Kidney (tissue), 22 donors: ENCODE results near the gene LYPD3. TPM values are rescaled to one million over a fixed set of nuclear protein-coding genes. Genes with fewer than 3 reads are reported as not detected.
"Not testable (repeated sequence)": the region's sequence is repeated elsewhere in the genome, so short reads cannot be mapped to it uniquely, and the experiment has no call there.

Source experiments
- DNase-seq, 5 donors: peaks; one replicate each; pipeline ENCODE4 v3.0.0-alpha.2; 2013 to 2020
- FAIRE-seq: peaks from 2 replicates; lab custom pipeline; 2012; peaks lifted over from hg19 to GRCh38; lab: Jason Lieb, UNC
- H3K27ac ChIP-seq, 2 donors: one replicate each; pipeline ENCODE4 v1.7.0; 2013; ENCODE audit warnings: low read depth in 2 of 2, low read length in 2 of 2, inconsistent platforms in 1 of 2
- H3K27me3 ChIP-seq: one replicate; pipeline ENCODE4 v1.7.1; 2013; ENCODE audit warnings: low read length, inconsistent platforms; ENCODE audit not compliant: control insufficient read depth, insufficient read depth
- H3K36me3 ChIP-seq, 3 donors: one replicate each; pipeline versions ENCODE4 v1.7.0 to v1.7.1; 2013; ENCODE audit warnings: low read length in 3 of 3, control low read depth in 1 of 3, inconsistent platforms in 1 of 3; ENCODE audit not compliant: insufficient read depth in 3 of 3, control insufficient read depth in 2 of 3
- H3K4me1 ChIP-seq, 3 donors: one replicate each; pipeline versions ENCODE4 v1.7.0 to v1.7.1; 2013; ENCODE audit warnings: low read length in 3 of 3, inconsistent platforms in 1 of 3, low read depth in 1 of 3; ENCODE audit not compliant: control insufficient read depth in 2 of 3, insufficient read depth in 2 of 3
- H3K4me3 ChIP-seq, 3 donors: one replicate each; pipeline versions ENCODE4 v1.7.0 to v1.8.1; 2013; ENCODE audit warnings: low read length in 3 of 3, control low read depth in 1 of 3, inconsistent platforms in 1 of 3
- H3K9ac ChIP-seq, 3 donors: one replicate each; pipeline versions ENCODE4 v1.7.0 to v1.7.1; 2013; ENCODE audit warnings: low read length in 3 of 3, control low read depth in 1 of 3, inconsistent platforms in 1 of 3
- H3K9me3 ChIP-seq, 3 donors: one replicate each; pipeline versions ENCODE4 v1.7.0 to v1.7.1; 2013; ENCODE audit warnings: low read length in 3 of 3, control low read depth in 1 of 3, inconsistent platforms in 1 of 3; ENCODE audit not compliant: control insufficient read depth in 2 of 3, insufficient read depth in 1 of 3
- intact Hi-C: fragments of 100-400 bp; cut with DNase I; formaldehyde crosslinking; loops from one replicate; pipeline ENCODE4 v1.11.1; 2022
- long read RNA-seq, 10 donors: library from polyadenylated mRNA in 1 of 10; unstranded in 1 of 10; transcript quantifications; one replicate each; pipeline ENCODE4 v2.0.0 and lab custom pipeline, GENCODE V29; 2021 to 2026
- polyA plus RNA-seq: library from polyadenylated mRNA; stranded (reverse); fragments of 350-450 nt; fragmentation: Illumina TruSeq; extraction: RNeasy Lipid Tissue Mini Kit (QIAGEN cat#74804); gene quantifications from one replicate; pipeline ENCODE4 v1.2.3, GENCODE V29; 2014; ENCODE audit warnings: low read depth, low replicate concordance; ENCODE audit not compliant: insufficient read depth
- total RNA-seq: library from RNA; stranded (reverse); fragmentation: NEBNext Ultra II Directional; extraction: Animal tissue kit (Norgen Biotek cat#: 25700); gene quantifications from one replicate; pipeline ENCODE4 v1.2.1, GENCODE V29; 2021
- TF ChIP-seq, protein P1 (sequence below): IDR thresholded peaks from 3 replicates; pipeline ENCODE4 v1.5.1; 2012; ENCODE audit warnings: mild to moderate bottlenecking, moderate library complexity, borderline replicate concordance; ENCODE audit not compliant: insufficient read depth; ENCODE audit errors: extremely low read depth
- donor health status: control.
- donor health status: control.
- donor health status: control.
- donor health status: control.
- donor health status: control.
- donor health status: DM: yes; HTN: yes; CAD: no.
- donor health status: Normal renal cell carcinoma (clear cell type).

The LYPD3 gene
- total RNA-seq = 1.7 TPM
- polyA plus RNA-seq = 2.2 TPM
- long read RNA-seq, donor 1, partial matches to known transcripts = 0 of 1 reads
- long read RNA-seq, donor 1, other reads (novel, unspliced or antisense) = 0 of 1 reads
- long read RNA-seq, donor 2, partial matches to known transcripts = 0 of 2 reads
- long read RNA-seq, donor 2, other reads (novel, unspliced or antisense) = 0 of 2 reads
- long read RNA-seq, donor 3, partial matches to known transcripts = 0 of 4 reads
- long read RNA-seq, donor 3, other reads (novel, unspliced or antisense) = 0 of 4 reads
- long read RNA-seq, donor 4 = 0 reads
- long read RNA-seq, donor 5 = 0 reads
- long read RNA-seq, donor 6 = 0 reads
- long read RNA-seq, donor 7, partial matches to known transcripts = 1 of 5 reads
- long read RNA-seq, donor 7, other reads (novel, unspliced or antisense) = 1 of 5 reads
- long read RNA-seq, donor 8 = 0 reads
- long read RNA-seq, donor 9 = 0 reads
- long read RNA-seq, donor 10 = 0 reads

DNA sequence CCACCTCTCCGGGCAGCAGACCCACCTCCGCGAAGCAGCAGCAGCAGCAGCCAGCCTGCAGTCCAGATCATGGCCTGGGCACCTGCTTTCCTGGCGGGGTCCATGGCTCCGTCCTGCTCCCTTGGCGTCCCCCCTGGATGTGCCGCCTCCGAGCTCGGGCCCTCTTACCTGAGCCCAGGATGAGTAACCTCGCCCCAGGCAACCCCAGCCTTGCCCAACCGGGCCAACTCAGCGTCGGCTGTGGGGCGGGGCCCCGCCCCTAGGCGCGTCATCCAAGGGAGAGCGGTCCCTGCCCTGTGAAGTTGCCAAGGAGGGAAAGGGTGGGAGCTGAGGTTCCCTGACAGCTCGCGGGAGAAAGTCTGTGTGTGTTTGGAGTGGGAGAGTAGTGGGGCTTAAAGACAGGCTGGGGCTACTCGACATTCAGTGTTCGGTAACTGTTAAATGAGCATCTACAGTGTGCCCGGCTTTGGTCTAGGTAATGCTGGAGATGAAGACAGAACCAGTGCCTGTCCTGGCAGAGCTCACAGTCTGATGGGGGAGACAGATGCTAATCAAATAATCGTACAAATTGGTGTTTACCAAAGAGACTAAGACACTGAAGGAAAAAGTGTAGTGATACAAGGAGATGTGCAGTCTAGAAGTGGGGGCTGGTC, at the start of gene LYPD3:
LYPD3 (minus strand) TSS at position 141 of the 653 bp plus-strand sequence; CDS start at position 104, 37 bp downstream.
- Histone ChIP-seq H3K9ac (no peak within 1 kb of the TSS), H3K4me3 (peak within 1 kb of the TSS in 2 of 3 donors; percentile 39 to 81), H3K36me3 (no peaks in the 10 kb centered on the region), H3K27me3 (peaks cover 2% of the 10 kb centered on the region), H3K4me1 (peaks cover 0 to 10% (median 0%) of the 10 kb centered on the region in 3 donors), H3K9me3 (no peaks in the 10 kb centered on the region), H3K27ac (peak within 1 kb of the TSS in 1 of 2 donors; percentile 85)
- TF ChIP-seq, protein P1, sequence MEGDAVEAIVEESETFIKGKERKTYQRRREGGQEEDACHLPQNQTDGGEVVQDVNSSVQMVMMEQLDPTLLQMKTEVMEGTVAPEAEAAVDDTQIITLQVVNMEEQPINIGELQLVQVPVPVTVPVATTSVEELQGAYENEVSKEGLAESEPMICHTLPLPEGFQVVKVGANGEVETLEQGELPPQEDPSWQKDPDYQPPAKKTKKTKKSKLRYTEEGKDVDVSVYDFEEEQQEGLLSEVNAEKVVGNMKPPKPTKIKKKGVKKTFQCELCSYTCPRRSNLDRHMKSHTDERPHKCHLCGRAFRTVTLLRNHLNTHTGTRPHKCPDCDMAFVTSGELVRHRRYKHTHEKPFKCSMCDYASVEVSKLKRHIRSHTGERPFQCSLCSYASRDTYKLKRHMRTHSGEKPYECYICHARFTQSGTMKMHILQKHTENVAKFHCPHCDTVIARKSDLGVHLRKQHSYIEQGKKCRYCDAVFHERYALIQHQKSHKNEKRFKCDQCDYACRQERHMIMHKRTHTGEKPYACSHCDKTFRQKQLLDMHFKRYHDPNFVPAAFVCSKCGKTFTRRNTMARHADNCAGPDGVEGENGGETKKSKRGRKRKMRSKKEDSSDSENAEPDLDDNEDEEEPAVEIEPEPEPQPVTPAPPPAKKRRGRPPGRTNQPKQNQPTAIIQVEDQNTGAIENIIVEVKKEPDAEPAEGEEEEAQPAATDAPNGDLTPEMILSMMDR = no peak
- no peak for FAIRE-seq
- intact Hi-C loops = no loop called here
- DNase-seq = peak in 3 of 5 donors; percentile 27 to 85 (median 61)

- intact Hi-C loops, FAIRE-seq, H3K9me3 ChIP-seq, H3K27ac ChIP-seq, DNase-seq, H3K4me3 ChIP-seq, H3K27me3 ChIP-seq, H3K4me1 ChIP-seq, H3K9ac ChIP-seq: not testable (repeated sequence)
- peaks cover 2 to 15% (median 5%) of the 10 kb centered on the region in 3 donors for H3K36me3 ChIP-seq
Observed at GRCh38 chr19:43512399-43512798, 47.0 kb upstream of the LYPD3 start.

- TF ChIP-seq, protein P1 = no peak
- Histone ChIP-seq H3K27ac (no peak overlapping the region), H3K36me3 (peaks cover 2 to 15% (median 5%) of the 10 kb centered on the region in 3 donors), H3K4me1 (no peaks in the 10 kb centered on the region), H3K9ac (no peak overlapping the region), H3K4me3 (no peak overlapping the region), H3K27me3 (no peaks in the 10 kb centered on the region), H3K9me3 (no peaks in the 10 kb centered on the region)
- FAIRE-seq (no peak), DNase-seq (no peak)
- intact Hi-C loops = no loop called here
Observed at GRCh38 chr19:43511324-43511723, 45.9 kb upstream of the LYPD3 start.

DNA sequence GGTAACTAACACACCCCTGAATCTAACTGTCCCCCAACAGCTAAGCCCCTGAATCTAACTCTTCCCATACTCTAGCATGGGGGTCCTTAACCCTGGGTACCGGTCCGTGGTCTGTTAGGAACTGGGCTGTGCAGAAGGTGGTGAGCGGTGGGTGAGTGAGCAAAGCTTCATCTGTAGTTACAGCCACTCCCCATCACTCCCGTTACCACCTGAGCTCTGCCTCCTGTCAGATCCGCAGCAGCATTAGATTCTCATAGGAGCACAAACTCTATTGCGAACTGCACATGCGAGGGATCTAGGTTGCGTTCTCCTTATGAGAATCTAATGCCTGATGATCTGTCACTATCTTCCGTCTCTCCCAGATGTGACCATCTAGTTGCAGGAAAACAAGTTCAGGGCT, 45.3 kb upstream of the LYPD3 start:
- no peak for FAIRE-seq

More for the DNA sequence above, 45.3 kb upstream of the LYPD3 start:
- no peaks in the 10 kb centered on the region for H3K4me1 ChIP-seq
- intact Hi-C loops = no loop called here
- H3K27ac ChIP-seq = no peak overlapping the region
- no peak overlapping the region for H3K9ac ChIP-seq
- DNase-seq = no peak
- peaks cover 2 to 15% (median 5%) of the 10 kb centered on the region in 3 donors for H3K36me3 ChIP-seq
- no peaks in the 10 kb centered on the region for H3K27me3 ChIP-seq
- no peaks in the 10 kb centered on the region for H3K9me3 ChIP-seq
- H3K4me3 ChIP-seq = no peak overlapping the region
- TF ChIP-seq, protein P1 = no peak
